Activated naive CD4-positive, alpha-beta T cell (primary cell): Measurements from ENCODE around the gene PDCL2.
"Not testable (repeated sequence)": the region's sequence is repeated elsewhere in the genome, so short reads cannot be mapped to it uniquely, and the experiment has no call there.

Experiments
- DNase-seq, 4 experiments: peaks; one replicate each; lab custom pipeline; 2025; lab: John Stamatoyannopoulos, UW

PDCL2 gene

DNA sequence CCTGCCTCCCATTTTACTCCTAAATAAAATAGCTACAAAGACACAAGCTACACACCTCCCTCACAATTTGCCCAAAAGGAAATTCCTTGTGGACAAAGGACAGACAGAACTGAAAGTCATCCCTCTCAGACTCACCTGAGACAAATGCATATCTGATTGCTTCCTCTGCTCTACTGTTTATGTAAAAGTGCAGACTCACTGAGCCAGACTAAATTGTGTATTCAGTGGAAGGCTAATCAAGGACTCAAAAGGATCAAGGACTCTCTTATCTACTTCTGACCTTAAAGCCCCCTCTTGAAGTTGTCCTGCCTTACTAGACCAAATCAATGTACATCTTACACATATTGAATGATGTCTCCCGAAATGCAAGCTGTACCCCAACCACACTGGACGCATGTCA lies 3.9 kb downstream of the PDCL2 start:
- DNase-seq, result no peak

DNA sequence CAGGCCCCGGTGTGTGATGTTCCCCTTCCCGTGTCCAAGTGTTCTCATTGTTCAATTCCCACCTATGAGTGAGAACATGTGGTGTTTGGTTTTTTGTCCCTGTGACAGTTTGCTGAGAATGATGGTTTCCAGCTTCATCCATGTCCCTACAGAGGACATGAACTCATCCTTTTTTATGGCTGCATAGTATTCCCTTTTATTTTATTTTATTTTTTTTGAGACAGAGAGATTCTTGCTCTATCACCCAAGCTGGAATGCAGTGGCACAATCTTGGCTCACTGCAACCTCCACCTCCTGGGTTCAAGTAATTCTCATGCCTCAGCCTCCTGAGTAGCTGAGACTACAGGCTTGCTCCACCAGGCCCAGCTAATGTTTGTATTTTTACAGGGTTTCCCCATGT lies 9.3 kb downstream of the PDCL2 start:
- not testable (repeated sequence) for DNase-seq

DNA sequence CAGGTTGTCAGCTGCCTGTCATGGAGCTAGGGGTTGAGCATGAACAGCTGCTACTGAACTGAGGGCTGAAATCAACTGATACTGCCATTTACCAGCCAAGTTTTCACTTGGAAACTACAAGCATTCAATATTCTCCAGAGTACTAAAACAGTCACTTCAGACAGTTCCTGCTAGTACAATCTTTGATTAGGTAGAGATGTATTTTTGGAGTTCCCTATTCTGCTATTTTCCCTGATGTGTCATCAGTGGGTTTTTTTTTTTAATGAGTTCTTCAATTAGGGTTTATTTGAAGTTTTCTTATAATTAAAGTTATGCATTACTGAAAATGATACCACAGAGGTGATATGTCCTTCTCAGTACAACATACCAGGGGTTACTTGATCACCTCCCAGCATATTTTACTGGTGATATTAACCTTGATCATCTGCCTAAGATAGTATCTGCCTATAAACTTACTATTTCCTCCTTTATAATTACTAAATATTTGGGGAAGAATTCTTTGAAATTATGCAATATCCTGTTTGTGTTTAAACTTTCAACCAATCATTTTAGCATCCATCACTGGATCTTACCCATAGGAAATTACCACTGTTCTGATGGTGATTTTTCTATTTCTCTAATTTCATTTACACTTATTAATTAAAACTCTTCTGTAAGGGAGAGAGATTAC lies 13.6 kb downstream of the PDCL2 start:
- no peak for DNase-seq

DNA sequence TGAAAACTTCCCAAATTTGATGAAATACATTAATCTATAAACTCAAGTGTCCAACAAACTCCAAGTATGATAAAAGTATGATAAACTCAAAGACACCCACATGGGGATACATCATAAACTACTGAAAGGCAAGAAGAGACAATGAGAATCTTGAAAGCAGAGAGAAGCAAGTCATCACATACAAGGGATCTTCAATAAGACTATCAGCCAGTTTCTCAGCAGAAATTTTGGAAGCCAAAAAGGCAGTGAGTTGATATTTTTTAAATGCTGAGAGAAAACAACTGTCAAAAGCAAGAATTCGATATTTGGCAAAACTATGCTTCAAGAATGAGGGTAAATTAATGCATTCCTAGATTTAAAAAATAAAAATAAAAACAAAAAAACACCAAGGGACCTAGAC lies 16.5 kb downstream of the PDCL2 start:
- DNase-seq, result no peak

DNA sequence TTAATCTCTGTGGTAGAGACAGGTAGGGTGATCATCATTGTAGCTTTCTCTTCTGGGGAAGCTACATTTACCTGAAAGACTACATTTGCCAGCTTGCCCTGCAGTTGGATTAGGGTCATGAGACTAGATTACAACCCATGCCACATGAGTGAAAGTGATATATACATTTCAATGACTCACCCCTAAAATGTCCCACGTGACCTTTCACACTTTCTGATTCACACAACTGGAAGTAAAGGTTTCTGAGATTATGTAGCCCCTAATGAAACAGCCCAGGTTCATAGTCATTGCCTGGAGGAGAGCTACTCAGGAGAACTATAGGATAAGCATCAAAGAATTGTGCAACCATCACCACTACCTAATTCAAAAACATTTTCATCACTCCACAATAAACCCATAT lies 17.8 kb downstream of the PDCL2 start:
- no peak for DNase-seq

DNA sequence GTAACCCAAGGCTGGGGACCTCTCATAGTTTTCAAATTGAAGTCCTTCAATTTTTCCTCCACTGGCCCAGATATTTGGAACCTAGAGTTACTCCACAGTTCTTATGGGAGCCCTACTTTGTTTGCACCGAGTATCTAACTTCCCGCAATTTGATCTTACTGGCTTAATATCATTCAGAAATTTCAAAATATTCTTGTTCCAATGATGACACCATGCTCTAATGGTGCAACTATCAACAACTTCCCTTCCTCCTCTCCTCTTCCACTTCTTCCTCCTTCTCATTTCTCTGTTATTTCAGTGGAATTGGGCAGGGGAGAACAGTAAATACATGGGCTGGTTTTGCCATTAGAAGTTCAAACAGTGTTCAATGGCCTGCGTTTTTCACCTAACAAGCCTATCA lies 20.2 kb downstream of the PDCL2 start:
- no peak for DNase-seq

DNA sequence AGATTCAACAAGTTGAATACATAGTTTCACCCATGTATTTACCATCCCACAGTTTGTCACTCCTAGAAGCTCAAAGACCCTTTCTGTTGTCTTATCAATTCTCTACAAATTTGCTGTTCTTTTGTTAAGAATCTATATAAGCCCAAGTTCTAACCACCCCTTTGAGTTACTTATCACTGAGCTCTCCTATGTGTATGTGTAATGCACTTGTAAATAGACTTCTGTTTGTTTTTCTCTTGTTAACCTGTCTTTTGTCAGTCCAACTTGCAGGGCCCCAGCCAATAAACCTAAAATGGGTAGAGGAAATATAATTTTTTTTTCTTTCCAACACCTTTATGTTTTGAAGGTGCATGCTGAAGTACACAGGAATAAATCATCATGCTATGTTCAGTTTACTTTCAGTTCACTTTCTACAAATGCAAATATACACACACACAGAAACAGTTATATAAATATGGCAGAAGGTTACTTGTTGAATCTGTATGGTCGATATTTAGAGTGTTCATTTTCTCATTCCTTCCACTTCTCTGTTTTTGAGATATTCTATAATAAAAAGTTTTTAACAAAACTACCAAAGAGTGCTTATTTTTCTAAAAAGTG lies 23.0 kb downstream of the PDCL2 start:
- DNase-seq, result no peak

DNA sequence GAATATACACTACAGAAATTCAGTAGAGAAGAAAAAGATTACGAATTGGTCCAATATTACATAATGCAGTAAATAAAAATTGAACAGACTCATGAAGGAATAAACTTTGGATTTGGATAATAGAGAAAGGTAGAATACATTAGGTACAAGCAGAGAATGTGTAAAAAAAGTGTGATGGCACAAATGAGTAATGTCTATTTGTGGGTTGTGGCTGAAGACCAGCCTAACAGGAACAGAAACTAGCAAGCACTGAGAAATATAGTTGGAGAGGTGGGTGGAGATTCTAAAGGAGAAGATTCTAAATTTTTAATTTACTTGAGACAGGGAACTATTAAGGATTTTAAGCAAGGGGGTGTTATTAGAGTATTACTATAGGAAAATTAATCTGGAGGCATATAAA lies 30.2 kb downstream of the PDCL2 start:
- DNase-seq, result no peak

DNA sequence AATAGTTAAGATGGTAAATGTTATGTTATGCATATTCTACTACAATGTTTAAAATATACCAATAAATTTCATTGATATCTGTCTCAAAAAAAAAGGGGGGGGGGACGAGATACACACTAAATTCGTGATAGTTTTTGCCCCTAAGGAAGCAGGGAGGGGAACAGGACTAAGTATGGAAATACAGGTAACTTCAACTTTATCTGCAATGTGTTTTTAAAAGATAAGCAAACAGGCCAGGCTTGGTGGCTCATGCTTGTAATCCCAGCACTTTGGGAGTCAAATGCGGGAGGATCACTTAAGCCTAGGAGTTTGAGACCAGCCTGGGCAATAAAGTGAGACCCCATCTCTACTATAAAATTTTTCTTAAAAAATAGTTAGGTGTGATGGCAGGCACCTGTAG lies 31.9 kb downstream of the PDCL2 start:
- DNase-seq, result no peak

DNA sequence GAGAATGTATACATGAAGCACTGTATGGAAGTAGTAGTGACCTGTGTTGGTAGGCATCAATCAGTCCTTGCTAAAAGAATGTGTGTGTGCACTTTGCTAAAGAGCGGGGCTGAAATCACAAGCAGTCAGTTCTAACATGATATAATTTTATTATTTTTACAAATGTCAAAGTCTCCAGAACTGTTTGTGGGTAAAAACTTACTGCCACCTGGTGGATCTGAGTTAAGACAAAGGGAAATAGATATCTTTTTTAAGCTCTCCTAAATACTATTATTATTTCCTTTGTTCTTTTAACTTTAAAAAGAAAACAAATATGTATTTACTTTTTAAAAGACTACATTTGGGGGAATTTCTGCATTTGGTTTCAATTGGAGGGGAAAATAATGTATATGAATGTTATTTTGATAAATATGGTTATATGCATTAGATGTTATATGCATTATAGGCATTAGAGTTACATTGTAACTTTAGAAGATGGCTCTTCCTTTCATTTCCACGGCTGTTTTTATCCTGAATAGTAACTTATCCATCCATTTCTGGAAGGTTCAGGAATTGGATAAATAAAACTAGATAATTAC lies 37.5 kb downstream of the PDCL2 start:
- no peak for DNase-seq

DNA sequence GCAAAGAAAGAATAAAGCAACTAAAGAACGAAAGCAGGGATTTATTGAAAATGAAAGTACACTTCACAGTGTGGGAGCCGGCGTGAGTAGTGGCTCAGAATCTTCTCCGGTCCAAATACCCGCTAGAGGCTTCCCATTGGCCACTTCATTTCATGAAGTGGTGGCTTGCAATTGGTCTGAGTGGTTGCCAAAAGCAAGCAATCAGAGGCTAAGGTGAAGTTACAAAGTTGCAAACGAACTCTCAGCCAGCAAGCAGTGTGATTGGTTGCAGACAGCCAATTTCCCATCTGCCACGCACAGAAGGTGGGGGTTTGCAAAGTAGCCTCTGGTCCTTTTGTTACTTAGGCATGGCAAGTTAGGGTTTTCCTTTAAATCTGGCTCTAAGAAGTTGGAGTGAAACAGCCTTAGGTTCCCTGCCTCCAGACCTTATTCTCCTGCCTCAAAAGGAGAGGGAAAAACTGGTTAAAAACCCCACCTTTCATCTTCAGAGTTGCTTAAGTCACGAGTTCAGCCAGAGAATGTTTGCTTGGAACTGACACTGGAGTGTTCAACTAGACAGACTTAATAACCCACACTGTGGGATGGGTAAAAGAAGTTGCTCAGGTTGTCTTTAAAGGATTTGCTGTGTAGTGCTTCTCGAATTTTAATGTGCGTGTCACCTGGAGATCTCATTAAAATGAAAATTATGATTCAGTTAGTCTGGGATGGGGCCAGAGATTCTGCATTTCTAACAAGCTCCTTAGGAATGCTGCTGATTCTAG lies 38.4 kb downstream of the PDCL2 start:
- DNase-seq, result no peak

DNA sequence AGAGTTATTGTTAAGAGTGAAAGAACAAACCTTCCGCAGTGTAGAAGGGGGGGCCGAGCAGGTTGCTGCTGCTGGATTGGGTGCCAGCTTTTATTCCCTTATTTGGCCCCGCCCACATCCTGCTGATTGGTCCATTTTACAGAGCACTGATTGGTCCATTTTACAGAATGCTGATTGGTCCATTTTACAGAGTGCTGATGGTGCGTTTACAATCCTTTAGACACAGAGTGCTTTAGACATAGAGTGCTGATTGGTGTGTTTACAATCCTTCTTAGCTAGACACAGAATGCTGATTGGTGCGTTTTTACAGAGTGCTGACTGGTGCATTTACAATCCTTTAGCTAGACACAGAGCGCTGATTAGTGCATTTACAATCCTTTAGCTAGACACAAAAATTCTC lies 40.1 kb downstream of the PDCL2 start:
- not testable (repeated sequence) for DNase-seq

DNA sequence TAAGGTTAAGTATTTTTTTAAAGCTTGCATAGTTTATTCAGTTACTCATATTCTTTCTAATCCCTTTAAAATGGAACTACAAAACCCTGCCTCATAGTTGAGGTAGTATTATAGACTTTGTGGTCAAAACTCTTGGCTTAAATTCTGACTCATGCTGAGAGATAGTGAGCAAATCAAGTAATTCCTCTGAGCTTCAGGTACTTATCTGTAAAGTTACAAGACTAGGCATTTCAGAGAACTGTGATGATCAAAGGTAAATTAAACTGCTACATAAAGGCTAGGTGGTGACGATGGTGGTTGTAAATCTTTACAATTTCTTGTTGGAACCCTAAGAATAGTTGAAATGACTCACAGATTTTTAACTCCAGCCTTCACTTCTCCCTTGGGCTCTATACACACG lies 42.2 kb downstream of the PDCL2 start:
- DNase-seq, result no peak

DNA sequence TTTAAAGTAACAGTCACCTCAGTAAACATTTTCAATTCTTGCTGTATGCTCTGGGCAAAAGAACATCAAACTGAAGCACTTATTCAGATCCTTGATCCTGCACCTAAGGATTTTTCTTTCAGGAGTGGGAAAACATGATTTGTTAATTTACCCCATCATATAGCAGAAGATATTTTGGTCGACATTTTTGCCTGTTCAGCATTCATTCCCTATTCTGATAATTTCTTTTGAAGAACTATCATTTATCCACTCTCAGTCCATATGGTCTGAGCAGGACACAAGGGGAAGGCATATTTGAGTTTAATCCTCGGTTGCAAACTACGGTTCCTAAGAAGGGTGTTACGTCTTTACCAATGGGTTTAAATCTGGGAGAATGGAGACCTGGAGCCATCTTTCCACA lies 44.1 kb downstream of the PDCL2 start:
- DNase-seq, result no peak

DNA sequence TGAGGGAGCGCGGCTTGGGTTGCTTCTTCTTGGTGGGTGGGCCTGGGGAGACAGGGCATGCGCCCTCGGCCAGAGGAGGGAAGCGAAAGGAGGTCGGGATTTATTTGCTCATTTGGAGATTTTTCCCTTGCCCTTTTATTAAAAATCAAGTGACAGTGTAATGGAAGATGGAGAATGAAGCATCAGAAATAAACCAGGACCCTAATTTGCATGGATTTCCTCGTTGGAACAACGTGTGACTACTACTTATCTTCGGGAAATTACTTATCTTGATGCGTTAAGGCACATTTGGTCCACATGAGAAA lies 44.6 kb downstream of the PDCL2 start:
- DNase-seq, result no peak

DNA sequence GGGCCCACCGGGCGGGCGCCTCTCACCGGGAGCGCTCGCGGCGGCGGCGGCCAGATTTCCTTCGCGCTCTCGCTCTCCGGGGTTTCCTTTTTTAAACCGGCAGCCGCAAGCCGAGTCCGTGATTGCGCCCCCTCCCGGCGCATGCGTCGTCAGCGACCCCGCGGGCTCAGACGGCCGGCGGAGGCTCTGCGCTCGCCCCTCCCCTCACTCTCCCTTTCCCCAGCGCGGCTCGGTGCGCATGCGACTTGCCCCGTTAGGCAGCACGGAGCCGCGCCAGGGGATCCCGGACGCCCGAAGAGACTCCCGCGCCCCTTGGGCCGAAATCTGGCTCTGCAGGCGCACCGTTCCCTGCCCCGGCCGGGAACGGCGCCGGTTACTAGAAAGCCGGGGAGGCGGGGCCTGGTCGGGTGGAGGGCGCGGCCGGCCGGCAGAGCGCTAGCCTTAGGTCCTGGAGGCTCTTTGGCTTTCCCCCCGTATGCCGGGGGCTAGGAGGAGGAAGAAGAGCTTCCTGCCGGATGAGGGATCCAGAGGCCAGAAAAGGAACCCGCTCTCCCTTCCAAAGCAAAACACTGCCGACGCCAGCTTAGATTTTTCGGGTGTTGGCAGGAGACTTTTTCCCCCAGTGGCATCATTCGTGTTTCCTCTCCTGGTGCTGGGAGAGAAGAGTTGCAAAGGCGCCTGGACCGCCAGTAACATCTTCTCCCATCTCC lies 45.1 kb downstream of the PDCL2 start, which contains the start of gene CLOCK:
Gene CLOCK, minus strand, starts transcription at position 154 of the 710 bp plus-strand sequence. CDS start 64,124 bp downstream, outside the sequence.
- DNase-seq, result peak; percentile 70 to 82 (median 76)

DNA sequence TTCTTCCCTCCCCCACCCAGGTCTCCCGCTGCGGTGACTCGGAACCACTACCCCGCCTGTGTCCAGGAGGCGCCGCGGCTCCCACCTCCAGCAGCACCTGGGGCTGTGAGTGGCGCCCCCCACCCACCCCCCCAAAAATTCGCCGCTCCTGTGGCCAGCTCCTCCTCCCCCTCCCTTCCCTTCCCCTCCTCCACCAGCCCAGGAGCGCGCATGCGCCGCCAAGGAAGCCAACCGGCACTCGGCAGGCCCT lies 45.6 kb downstream of the PDCL2 start:
- no peak for DNase-seq

DNA sequence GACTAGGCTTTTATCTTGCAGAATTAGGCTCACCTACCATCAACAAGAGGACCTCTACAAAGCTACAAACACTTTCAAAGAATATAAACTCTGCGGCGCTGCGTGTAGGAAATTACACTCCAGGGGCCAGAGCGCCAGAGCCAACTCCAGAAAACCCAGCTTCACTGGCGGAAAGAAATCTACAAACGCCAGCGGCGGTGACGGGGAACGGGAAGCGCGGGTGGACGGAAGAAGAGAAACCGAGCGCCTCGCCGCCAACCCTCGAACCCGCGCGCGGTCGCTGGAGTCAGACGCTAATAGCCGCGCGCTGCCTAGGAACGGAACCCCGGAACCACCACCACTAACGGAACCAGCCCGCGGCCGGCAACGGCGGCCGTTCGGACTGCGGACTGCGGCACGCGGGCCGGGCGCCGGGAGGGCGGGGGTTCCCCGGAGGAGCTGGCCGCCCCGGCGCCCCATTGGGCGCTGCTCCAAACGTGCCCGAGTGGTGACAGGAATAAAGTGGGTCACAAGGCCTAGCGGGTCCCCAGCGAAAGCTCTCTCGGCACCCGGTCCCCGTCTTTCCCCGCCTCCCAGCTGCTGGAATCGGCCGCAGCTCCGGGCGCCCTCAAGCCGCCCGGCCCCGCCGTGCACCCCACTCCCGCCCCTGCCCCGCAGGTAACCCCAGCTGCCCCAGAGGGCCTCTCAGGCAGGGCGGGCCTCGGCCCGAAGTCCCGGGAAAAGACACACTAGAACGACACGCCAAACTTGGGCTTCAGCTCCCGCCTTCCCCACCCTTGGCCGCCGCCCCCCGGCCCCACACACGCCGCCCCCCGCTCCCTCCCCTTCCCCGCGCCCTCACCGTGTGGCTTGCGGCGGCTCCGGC lies 46.2 kb downstream of the PDCL2 start:
- peak; percentile 31 to 49 (median 42) for DNase-seq

DNA sequence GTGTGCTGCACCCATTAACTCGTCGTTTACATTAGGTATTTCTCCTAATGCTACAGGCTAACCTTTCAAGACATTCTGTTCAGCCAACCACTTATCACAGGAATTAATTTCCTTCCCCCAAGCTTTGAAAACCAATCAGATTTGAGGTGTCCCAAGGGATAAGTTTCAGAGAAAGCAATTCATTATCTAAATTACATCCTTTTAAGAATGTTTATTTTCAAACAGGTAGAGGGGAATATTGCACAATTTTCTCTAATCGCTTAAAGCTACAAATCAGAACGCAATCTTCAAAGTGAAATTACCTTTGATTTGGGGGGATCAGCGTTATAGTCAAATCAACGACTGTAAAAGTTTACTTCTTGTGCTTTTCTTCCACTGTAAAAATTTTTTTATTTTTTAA lies 46.9 kb downstream of the PDCL2 start:
- no peak for DNase-seq

DNA sequence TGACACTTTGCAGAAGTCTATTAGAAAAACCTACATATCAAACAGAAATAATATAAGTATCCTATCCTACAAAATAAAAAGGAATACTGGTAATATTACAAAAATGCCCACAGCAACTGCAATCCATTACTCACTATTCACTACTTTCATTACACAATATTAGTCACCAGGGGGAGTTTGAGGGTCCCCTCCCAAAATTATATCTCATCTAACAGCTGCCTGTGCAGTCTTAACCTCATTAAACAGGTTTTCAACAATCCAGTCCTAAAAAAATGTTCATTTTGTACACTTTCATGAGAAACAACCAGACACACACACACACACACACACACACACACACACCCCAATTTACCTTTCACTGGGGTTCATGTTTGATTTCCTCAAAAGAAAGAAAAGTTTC lies 48.2 kb downstream of the PDCL2 start:
- no peak for DNase-seq

DNA sequence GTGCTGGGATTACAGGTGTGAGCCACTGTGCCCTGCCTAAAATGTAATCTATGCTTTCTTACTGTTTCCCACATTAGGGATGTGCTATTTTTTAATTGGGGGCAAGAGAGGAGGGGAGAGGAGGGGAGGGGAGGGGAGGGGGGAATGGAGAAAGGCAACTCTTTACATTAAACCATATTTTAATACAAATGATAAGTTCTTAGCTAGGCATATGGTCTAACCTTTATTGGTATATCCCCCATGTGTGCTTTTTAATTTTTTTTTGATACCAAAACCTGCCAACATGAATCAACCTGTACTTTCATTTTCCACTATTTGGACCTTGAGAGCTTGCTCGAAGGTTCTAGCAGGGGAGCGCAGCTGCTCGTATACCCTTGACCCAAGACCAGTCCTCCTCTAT lies 51.8 kb downstream of the PDCL2 start:
- DNase-seq, result no peak

DNA sequence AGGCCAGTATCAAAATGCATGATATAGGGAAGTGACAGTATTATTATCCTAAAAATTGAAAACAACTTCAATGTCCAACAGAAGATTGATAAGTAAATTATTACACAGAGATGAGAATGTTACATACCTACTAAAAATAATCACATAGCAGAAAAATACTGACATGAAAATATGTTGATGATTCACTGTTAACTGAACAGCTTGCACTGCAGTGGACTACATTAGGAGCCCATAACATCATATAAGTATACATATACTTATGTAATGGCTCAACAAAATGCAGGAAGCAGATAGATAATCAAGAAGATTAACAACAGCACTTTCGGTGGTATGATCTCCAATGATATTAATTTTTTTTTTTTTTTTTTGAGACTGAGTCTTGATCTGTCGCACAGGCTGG lies 52.4 kb downstream of the PDCL2 start:
- no peak for DNase-seq
